HG03342 (cell line): Measurements from ENCODE around the gene APBB1IP.
A peak's percentile ranks its signal among the peaks of the same experiment; 100 is the strongest.
"Not testable (repeated sequence)": the region's sequence is repeated elsewhere in the genome, so short reads cannot be mapped to it uniquely, and the experiment has no call there.

ENCODE experiments used
- ATAC-seq: cut with Tn5 transposase; IDR thresholded peaks from one replicate; pipeline ENCODE4 v1.9.1; 2021; ENCODE audit warnings: mild to moderate bottlenecking, moderate library complexity; ENCODE audit not compliant: unreplicated experiment

APBB1IP gene

DNA sequence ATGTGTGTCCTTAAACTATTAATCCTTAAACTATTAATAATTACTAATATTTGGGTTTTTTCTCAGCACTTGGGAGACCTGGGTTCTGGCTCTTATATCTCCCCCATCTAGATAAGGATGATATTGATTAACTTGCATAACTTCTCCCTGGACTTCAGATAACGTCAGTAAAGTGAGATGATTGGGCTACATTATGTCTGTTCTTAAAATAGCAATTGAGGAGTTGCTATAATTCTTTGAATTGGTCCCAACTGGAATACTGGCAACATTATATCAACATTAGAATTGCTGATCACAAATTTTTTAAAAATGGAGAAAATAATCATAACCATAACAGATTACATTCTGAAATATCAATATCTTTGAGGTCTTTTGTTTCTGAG, 1.9 kb downstream of the APBB1IP start:
- ATAC-seq: no peak

DNA sequence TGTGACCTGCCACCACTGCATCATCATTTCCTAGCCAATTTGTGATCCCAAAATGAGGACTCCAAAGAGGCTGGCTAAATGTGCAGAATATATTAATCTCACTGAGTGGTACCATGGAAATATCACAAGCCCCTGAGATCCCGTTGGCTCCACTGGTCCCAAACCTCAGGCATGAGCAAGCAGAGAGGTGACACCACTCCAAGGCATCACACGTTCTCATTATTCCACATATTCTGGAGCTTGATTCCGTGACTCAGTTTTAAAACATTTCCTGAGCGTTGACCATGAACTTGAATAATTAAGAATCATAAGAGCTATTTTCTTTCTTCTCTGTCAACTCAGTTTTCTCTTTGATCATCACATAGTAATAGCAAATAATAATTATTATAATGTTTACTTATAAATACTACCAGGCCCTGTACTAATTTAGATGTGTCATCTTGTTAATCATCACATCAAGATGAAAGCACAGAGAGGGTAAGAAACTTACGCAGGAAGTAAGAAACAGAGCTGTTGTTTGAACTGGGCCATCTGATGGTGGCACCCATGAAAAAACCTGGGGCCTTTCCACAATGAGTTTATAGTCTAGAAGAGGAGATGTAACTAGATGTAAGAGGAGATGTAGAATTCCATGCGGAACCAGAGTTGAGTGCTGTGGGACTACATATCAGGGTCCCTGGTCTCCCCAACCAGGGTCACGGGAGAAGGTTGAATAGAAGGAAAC, 3.5 kb downstream of the APBB1IP start:
- ATAC-seq: no peak

DNA sequence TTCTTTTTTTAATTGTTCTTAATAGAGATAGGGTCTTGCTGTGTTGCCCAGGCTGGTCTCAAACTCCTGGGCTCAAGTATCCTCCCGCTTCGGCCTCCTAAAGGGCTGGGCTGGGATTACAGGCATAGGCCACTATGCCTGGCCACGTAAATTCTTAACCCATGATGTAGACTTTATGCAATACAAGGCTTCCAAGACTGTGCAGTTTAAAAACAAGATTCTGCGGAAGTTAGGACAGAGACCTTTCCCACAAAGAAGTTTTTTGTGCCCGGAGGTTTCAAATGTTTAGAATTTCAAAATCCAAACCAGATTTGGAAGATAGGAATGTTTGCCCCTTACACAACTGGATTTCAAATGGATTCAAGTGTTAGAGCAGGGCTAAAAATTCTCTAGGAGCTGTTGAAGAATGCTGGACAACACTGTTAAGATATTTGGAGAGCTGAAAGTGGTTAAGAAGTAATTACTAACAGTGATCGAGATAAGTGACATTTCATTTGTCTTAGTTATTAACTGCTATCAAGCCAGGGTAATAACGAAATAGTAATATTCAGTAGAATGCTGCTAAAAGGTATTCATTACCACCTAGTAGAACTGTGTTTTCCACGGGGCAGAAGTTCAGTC, 7.4 kb downstream of the APBB1IP start:
- ATAC-seq: no peak

DNA sequence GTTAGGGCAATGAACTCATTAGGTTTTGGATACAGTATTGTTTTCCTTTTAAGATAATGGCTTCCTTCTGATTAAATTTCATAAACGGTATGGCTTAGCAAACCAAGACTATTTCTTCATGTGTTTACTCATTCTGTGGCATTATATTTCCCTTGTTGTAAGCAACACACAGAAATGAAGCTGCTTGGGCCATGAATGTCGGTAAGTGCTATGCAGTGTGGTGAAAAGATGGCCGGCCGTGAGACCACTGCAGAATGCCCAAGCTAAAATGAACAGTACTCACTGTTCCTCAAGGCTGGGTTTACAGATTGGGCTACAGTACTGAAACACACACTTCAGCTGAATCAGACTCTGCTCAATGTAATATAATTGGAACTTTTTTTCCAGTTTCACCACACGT, 8.1 kb downstream of the APBB1IP start:
- ATAC-seq: no peak

DNA sequence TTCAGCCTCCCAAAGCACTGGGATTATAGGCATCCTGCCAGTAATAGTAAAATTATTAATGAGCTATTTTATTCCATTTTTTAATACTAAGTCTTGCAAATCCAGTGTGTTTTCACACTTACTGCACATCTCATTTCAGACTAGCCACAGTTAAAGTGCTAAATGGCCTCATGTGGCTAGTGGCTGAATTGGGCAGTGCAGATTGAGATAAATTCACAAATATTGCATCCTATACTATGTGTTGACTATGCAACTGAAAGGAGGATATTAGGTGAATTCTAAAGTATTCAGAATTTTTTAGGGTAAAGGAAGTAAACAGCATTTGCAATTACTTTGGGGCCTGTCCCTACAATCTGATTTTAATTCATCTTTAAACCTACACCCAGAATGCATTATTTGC, 10.2 kb downstream of the APBB1IP start:
- ATAC-seq: peak; percentile 50

DNA sequence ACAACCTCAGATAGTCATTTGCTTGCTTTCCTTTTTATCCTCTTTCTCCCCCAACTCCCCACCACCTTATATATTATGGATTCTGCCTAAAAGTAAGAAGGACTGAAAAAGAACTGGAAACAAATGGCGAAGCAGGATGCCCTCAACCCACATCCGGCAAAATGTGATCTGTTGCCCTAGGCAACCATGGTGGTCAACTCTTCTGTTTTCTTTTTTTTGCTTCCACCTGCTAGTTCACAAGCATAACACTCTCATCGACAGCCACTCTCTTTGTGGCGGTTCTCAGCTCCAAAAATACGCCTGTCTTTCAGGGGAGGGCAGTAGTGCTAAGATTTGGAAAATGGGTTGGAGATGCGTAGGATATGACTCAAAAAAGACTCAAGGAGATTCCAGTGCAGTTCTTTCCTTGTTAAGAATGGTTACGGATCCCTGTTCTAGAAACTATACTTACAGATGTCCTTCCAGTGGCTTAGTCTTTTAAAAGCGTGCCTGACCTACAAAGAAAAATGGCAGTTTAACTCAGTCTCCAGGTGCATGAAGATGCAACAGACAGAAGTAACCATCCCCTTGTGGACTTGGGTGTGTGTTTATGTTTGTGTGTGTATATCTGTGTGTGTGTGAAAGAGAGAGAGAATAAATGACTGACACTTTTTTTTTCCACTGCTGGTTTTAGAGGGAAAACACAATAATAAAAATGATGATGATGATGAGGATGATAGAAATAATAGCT, 10.7 kb downstream of the APBB1IP start:
- peak; percentile 97 for ATAC-seq

DNA sequence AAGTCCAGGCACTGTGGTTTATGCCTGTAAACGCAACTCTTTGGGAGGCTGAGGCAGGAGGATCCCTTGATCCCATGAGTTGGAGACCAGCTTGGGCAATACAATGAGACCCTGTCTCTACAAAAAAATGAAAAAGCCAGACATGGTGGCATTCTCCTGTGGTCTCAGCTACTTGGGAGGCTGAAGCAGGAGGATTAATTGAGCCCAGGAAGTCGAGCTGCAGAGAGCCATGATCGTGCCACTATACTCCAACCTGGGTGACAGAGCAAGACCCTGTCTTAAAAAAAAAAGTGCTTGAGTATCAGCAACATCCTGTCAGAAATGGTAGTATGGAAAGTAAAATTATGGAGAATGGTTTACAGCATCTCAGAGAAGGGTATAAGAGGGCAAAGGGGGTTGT, 11.6 kb downstream of the APBB1IP start:
- no peak for ATAC-seq

DNA sequence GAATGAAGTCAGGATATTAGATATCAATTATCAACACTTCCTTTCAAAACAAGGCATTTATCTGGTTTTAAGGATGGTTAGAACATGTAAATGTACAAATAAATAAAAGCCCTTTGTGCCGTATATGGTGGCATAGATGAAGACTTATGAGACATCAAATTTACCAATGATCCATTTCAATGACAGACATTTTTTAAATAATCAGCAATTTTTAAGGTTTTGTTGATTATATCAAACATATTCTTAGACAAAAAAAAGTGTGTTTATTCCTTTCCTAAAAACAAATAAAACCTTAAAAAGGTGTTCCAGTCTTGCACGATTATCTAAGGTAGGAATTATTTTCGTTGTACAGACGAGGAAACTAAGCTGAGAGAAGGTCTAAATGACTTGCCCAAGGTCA, 13.8 kb downstream of the APBB1IP start:
- ATAC-seq: no peak

DNA sequence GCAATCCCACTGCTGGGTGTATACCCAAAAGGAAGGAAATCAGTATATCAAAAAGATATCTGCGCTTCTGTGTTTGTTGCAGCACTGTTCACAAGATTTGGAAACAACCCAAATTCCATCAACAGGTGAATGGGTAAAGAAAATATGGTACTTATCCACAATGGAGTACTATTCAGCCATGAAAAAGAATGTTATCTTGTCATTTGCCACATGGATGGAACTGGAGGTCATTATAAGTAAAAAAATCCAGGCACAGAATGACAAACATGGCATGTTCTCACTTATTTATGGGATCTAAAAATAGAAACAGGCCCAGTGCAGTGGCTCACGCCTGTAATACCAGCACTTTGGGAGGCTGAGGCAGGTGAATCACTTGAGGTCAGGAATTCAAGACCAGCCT, 15.7 kb downstream of the APBB1IP start:
- ATAC-seq: no peak

DNA sequence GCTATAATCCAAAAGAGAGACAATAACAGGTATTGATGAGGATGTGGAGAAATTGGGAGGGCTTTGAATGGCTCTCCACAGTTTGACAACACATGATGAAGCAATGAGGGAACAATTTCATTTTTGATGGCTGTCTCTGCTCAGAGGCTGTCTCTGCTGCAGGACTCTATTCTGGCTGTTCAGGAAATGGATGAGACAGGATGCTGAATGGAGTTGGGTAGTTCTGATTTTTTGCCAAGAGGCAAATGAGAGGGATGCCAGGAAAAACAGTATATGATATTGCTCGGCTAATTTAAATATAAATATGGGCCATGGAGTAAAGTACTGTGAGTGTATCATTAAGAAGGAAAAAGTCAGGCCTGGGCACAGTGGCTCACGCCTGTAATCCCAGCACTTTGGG, 16.8 kb downstream of the APBB1IP start:
- ATAC-seq: no peak

DNA sequence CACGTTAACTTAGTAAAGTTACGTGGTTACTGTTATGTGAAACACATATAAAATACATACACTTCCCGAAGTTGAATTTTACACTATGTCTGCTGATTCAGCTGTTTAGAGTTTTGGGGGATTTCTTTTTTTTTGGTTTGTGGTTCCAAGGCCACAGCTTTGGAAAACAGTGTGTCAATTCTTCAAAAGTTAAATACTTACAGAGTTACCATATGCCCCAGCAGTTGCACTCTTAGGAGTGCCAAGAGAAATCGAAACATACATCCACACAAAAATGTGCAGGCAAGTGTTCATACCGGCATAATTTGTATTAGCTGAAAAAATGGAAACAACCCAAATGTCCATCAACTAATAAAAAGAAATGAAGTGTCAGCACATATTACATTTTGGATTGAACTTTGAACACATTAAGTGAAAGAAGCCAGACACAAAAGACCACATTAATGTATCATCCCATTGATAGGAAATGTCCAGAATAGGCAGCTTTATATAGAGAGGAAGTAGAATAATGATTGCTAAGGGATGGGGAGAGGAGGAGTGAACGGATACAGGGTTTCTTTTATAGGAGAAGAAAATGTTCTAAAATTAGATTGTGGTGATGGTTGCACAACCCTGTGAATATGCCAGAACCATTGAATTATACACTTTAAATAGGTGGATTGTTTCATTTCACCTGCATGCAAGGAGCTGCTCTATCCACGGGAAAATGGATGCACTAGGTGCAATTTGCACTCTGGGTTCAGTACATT, 17.6 kb downstream of the APBB1IP start:
- no peak for ATAC-seq

DNA sequence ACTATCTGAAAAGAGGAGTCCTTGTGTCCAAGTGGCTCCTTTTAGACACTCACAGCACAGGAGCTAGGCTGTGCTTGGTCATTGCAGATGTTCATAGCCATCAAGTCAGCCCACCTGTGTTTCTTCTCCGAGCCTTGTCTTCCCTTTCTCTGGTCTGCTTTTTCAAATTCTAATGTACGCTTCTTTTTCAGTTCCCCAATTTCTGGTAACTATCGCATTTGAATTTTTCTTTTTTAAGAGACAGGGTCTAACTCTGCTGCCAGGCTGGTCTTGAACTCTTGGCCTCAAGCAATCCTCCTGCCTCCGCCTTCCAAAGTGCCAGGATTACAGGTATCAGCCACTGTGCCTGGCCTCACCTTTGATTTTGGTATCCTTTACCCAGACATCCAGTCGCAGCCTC, 18.9 kb downstream of the APBB1IP start:
- ATAC-seq: peak; percentile 93

DNA sequence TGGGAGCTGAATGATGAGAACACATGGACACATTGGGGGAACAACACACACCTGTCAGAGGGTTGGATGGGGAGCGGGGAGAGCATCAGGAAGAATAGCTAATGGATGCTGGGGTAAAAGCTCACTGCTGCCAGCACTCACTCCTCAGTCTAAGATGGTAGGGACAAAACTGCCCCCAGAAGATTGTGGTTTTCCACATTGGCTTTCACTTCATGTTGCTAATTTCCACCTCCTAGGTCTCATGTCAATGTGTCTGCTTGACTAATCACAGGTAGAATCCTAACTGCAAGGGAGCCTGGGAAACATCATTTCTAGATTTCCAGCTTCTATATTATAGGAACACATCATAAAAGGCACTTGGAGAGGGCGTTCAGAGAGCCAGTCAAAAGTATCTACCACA, 22.6 kb downstream of the APBB1IP start:
- no peak for ATAC-seq

DNA sequence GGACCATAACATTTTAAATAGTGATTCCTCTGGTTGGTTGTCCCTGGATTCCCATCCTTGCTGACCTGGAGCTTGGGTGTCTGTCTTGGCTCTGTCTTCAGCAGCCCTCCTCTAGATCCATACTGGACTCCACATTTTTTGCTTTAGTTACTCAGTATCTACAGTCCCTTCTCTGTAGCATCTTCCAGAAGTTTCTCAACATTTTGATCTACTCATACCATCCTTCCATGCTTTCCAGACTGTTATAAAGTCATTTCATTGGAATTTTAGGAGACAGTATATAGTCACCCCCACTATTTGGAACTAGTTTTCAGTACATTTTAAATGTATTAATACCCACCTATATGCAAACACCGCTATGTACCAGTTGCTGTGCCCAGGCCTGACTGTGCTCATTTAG, 25.8 kb downstream of the APBB1IP start:
- no peak for ATAC-seq

DNA sequence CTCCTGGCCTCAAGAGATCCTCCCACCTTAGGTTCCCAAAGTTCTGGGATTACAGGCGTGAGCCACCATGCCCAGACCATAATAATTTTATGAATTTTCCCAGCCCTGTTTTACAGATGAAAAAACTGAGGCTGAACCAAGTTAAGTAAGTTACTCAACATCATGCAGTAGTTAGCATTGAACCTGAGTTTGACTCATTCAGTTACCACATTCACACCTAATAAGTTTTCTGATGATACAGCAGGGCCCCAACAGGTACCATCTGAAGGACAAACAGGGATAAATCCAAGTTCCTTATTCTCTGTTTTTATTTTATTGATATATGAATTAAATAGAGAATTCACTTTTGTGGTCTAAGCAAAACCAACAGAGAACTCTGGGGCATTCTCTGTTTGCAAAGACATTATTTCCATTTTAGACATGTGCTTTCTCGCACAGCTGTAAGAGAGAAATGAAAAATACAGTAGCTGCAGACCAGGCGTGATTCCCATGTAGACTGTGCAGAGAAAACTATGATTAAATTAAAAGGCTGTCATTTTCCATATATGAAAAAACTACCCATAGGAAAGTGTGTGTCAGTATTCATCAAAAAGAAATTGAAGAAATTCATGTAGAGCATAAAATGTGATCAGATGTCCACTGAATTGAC, 26.6 kb downstream of the APBB1IP start:
- no peak for ATAC-seq

DNA sequence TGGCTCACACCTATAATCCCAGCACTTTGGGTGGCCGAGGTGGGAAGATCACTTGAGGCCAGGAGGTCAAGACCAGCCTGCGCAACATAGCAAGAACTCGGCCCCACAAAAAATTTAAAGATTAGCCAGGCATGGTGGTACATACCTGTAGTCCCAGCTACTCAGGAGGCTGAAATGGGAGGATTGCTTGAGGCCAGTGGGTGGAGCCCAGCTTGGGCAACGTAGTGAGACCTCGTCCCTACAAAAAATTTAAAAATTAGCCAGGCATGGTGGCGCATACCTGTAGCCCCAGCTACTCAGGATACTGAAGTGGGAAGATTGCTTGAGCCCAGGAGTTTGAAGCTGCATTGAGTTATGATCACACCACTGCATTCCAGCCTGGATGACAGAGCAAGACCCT, 28.4 kb downstream of the APBB1IP start:
- not testable (repeated sequence) for ATAC-seq

DNA sequence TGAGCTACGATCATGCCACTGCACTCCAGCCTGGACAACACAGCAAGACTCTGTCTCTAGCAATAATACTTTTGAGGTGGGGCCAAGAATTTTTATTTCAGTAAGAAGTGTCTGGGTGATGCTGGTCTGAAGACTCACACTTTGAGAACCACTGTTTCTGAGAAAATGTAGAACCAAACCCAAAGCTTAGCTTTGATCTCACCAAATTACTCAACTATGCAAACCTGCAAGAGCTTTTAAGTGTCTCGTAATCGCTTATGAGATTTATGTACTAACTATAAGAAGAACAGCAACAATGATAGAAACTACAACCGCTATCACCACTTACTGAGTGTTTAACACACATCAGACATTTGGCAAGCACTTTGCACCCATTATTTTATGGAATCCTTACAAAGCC, 29.5 kb downstream of the APBB1IP start:
- no peak for ATAC-seq

DNA sequence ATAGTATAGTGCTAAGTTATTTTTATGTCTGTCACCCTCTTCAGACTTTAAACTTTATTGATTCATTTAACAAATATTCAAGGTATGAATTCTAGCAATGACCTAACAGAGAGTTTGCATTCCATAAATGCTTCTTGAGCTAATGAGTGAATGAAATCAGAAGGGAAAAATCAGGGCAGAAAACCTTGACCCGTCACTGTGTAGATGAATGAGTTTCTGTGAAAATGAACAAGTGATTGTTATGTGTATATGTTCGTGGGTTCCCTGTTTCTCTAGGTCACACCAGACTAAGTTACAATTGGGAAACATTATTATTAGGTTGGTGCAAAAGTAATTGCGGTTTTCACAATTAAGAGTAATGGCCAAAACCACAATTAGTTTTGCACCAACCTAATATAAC, 30.1 kb downstream of the APBB1IP start:
- peak; percentile 5 for ATAC-seq

DNA sequence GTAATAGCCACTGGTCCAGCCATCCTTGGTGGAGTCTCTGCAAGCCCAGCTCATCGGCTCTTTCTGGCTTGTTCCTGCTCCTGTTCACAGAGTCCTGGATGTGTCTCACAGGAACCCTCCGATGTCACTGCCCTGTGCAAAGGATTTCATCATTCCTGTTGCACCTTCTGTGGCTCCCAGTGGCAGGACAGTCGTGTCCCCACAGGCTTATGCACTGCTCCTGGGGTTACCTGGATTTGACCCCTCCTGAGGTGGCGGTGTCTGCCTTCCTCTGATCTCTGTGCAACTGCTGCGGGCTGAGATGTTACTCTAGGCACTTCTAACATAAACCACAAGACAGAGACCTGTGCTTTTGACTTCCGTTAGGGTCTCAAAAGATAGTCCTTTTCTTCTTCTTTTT, 30.6 kb downstream of the APBB1IP start:
- peak; percentile 51 for ATAC-seq

DNA sequence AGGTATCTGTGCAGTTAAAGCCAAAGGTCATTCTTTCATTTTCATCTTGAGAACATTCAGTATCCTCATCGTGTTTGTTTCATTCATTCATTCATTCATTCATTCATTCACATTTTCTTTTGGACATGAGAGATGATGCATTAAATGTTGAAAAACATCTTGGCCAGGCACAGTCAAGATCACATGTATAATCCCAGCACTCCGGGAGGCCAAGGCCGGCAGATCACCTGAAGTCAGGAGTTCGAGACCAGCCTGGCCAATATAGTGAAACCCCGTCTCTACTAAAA, 34.3 kb downstream of the APBB1IP start:
- no peak for ATAC-seq

DNA sequence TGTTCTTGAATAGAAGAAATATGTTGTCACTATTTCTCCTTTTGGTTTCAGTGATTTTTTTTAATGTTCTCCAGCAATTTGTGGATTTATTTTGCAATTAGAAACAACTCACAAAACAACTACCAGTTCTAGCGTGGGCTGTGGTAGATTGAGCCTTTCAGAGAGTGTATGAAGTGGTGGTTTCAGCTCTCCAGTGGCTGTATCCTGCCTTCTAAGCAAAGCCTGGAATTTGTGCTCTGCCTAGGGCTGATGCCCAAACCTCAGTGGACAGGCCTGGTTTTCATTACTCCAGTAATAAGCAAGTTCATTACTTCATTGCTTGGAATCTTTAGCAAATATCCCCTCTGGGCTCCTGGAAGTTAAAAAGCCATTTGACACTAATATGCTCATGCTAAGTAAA, 35.9 kb downstream of the APBB1IP start:
- no peak for ATAC-seq
